Caco-2 (cell line): ENCODE measurements around the gene KMT5B. TPM values are rescaled to one million over a fixed set of nuclear protein-coding genes. Genes with fewer than 3 reads are reported as not detected.
A peak's percentile ranks its signal among the peaks of the same experiment; 100 is the strongest.

Source experiments
- BruUV-seq: library from RNA; stranded (reverse); fragments of 400-500 nt; replicated peaks from 2 replicates; lab custom pipeline; 2021; lab: Mats Ljungman, UMichigan
- CTCF ChIA-PET: fragments of 300-600 bp; sonication (Branson Sonifier 250); formaldehyde crosslinking; loops from one replicate; lab custom pipeline; 2022; ENCODE audit warnings: antibody characterized with exemption; lab: Charles Lee
- POLR2A ChIA-PET: fragments of 300-600 bp; sonication (Branson Sonifier 250); formaldehyde crosslinking; loops from one replicate; lab custom pipeline; 2022; ENCODE audit warnings: antibody characterized with exemption; lab: Charles Lee
- DNase-seq, 2 experiments: peaks; one replicate each; pipeline versions ENCODE4 v3.0.0 to v3.0.0-alpha.2; 2020 to 2022
- H3K27me3 ChIP-seq: replicated peaks from 2 replicates; pipeline ENCODE4 v1.6.0; 2011; ENCODE audit warnings: low read length; ENCODE audit not compliant: control insufficient read depth, insufficient read depth
- H3K36me3 ChIP-seq: 2 replicates; pipeline ENCODE4 v1.5.1; 2011; ENCODE audit warnings: low read length; ENCODE audit not compliant: control insufficient read depth, insufficient read depth
- H3K4me1 ChIP-seq: fragments of 250-450 bp; sonication (Bioruptor Pico); 2 replicates; pipeline ENCODE4 v1.5.1; 2020; ENCODE audit warnings: mild to moderate bottlenecking
- H3K4me3 ChIP-seq: 2 replicates; pipeline ENCODE4 v1.5.1; 2011; ENCODE audit warnings: low read depth, mild to moderate bottlenecking, control low read depth, low read length
- H3K9me3 ChIP-seq: fragments of 250-450 bp; sonication (Bioruptor Pico); 2 replicates; pipeline ENCODE4 v1.5.1; 2020; ENCODE audit warnings: mild to moderate bottlenecking, moderate library complexity
- H3K27ac Mint-ChIP-seq: one replicate; pipeline ENCODE4 v1.8.0; 2022; ENCODE audit warnings: mixed read lengths; ENCODE audit not compliant: unreplicated experiment
- H3K27me3 Mint-ChIP-seq: one replicate; pipeline ENCODE4 v1.8.0; 2022; ENCODE audit warnings: mixed read lengths; ENCODE audit not compliant: insufficient read depth, unreplicated experiment
- H3K36me3 Mint-ChIP-seq: one replicate; pipeline ENCODE4 v1.8.0; 2022; ENCODE audit warnings: mild to moderate bottlenecking, mixed read lengths; ENCODE audit not compliant: insufficient read depth, unreplicated experiment
- H3K4me1 Mint-ChIP-seq: one replicate; pipeline ENCODE4 v1.8.0; 2022; ENCODE audit warnings: low read depth, mixed read lengths; ENCODE audit not compliant: unreplicated experiment
- H3K4me3 Mint-ChIP-seq: one replicate; pipeline ENCODE4 v1.8.0; 2022; ENCODE audit warnings: mild to moderate bottlenecking, moderate library complexity, mixed read lengths; ENCODE audit not compliant: unreplicated experiment
- H3K9me3 Mint-ChIP-seq: one replicate; pipeline ENCODE4 v1.8.0; 2022; ENCODE audit warnings: mixed read lengths; ENCODE audit not compliant: unreplicated experiment
- CTCF ChIP-seq, 2 experiments: fragments of 200-600 bp in 1 of 2; IDR thresholded peaks; 1 replicate in 1 of 2; 2 replicates in 1 of 2; pipeline versions ENCODE4 v1.5.1 to v1.8.0; 2011 to 2022; ENCODE audit warnings: antibody characterized with exemption in 1 of 2, control low read depth in 1 of 2, inconsistent platforms in 1 of 2, low read depth in 1 of 2, low read length in 1 of 2, mild to moderate bottlenecking in 1 of 2, moderate library complexity in 1 of 2; ENCODE audit not compliant: insufficient read depth in 1 of 2, severe bottlenecking in 1 of 2, unreplicated experiment in 1 of 2
- intact Hi-C: fragments of 100-400 bp; cut with micrococcal nuclease; formaldehyde crosslinking; loops from one replicate; pipeline ENCODE4 v1.10.0; 2022; ENCODE audit not compliant: unreplicated experiment
- total RNA-seq: library from RNA; stranded (reverse); gene quantifications from 2 replicates; pipeline ENCODE4 v1.2.3, GENCODE V29; 2022

Gene KMT5B
- total RNA-seq, 1 experiment from 2014 or later = 91.2 TPM

DNA sequence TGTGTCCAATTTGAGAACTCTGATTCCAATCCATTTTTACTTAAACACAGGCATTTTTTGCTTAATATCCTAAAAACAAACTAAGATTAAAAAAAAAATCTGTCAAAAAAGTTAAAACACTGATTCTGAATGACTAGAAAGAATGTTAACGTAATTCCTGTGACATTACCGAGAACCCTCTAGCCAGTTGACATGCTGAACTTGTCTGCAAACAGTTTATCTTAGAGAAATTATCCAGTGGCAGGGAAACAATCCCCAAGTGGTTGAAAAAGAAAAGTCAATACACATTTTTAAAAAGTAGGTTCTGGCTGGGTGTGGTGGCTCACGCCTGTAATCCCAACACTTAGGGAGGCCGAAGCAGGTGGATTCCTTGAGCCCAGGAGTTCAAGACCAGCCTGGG lies 11.6 kb downstream of the KMT5B start:
- BruUV-seq = no TSS peak

DNA sequence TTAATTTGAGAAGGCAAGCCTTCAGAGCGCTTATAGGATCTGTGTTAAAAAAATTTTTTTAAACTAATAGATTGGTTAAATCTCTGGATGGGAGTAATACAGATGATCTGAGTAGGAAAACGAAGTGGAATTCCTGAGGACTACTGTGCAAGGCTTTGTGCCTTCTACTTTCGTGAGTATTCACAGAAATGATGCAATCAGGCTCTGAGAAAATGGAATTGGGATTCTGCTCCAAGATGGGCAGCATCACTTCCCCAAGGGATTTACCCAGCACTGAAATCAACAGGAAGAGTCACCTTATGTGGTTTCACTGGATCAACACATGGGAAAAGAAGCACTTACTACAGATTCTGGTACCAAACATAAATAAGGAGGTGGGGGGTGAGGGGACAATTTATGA lies 12.5 kb downstream of the KMT5B start:
- Histone ChIP-seq H3K27me3 (no peaks in the 10 kb centered on the region), H3K4me3 (no peak overlapping the region), H3K4me1 (no peaks in the 10 kb centered on the region), H3K36me3 (no peaks in the 10 kb centered on the region), H3K9me3 (no peaks in the 10 kb centered on the region)
- no peaks in the 10 kb centered on the region for H3K27me3 Mint-ChIP-seq
- peak overlapping the region; percentile 27 for H3K27ac Mint-ChIP-seq
- no peaks in the 10 kb centered on the region for H3K36me3 Mint-ChIP-seq
- H3K9me3 Mint-ChIP-seq = no peaks in the 10 kb centered on the region
- H3K4me1 Mint-ChIP-seq = peaks cover 10% of the 10 kb centered on the region
- intact Hi-C loops = no loop called here
- no peak overlapping the region for H3K4me3 Mint-ChIP-seq
- no peak for DNase-seq
- no peak for TF ChIP-seq CTCF (IDR thresholded peaks at IDR 0.05; ENCODE audit: insufficient read depth in 1 of 2, low read depth in 1 of 2, low read length in 1 of 2, severe bottlenecking in 1 of 2, unreplicated experiment in 1 of 2)
- POLR2A ChIA-PET = no interaction called here
- CTCF ChIA-PET = no interaction called here
- BruUV-seq = no TSS peak

More for the DNA sequence above, 11.6 kb downstream of the KMT5B start:
- no peak for DNase-seq
- ChIA-PET CTCF (no interaction called here), POLR2A (no interaction called here)
- peaks cover 18% of the 10 kb centered on the region for H3K4me1 Mint-ChIP-seq
- H3K27ac Mint-ChIP-seq = no peak overlapping the region
- no peaks in the 10 kb centered on the region for H3K27me3 Mint-ChIP-seq
- Histone ChIP-seq H3K4me3 (no peak overlapping the region), H3K27me3 (no peaks in the 10 kb centered on the region), H3K4me1 (no peaks in the 10 kb centered on the region), H3K9me3 (no peaks in the 10 kb centered on the region), H3K36me3 (no peaks in the 10 kb centered on the region)
- H3K9me3 Mint-ChIP-seq = no peaks in the 10 kb centered on the region
- intact Hi-C loops = no loop called here
- H3K36me3 Mint-ChIP-seq = peaks cover 6% of the 10 kb centered on the region
- TF ChIP-seq CTCF (IDR thresholded peaks at IDR 0.05; ENCODE audit: insufficient read depth in 1 of 2, low read depth in 1 of 2, low read length in 1 of 2, severe bottlenecking in 1 of 2, unreplicated experiment in 1 of 2) = no peak
- H3K4me3 Mint-ChIP-seq = no peak overlapping the region

GRCh38 chr11:68199295-68199987 lies 13.7 kb downstream of the KMT5B start:
- no peaks in the 10 kb centered on the region for H3K36me3 Mint-ChIP-seq
- H3K4me3 Mint-ChIP-seq = no peak overlapping the region
- H3K27ac Mint-ChIP-seq = no peak overlapping the region
- intact Hi-C loops = no loop called here
- H3K27me3 Mint-ChIP-seq = no peaks in the 10 kb centered on the region
- ChIA-PET CTCF (no interaction called here), POLR2A (no interaction called here)
- Histone ChIP-seq H3K4me1 (no peaks in the 10 kb centered on the region), H3K9me3 (no peaks in the 10 kb centered on the region), H3K4me3 (no peak overlapping the region), H3K27me3 (no peaks in the 10 kb centered on the region), H3K36me3 (no peaks in the 10 kb centered on the region)
- no peak for TF ChIP-seq CTCF (IDR thresholded peaks at IDR 0.05; ENCODE audit: insufficient read depth in 1 of 2, low read depth in 1 of 2, low read length in 1 of 2, severe bottlenecking in 1 of 2, unreplicated experiment in 1 of 2)
- BruUV-seq = no TSS peak
- H3K9me3 Mint-ChIP-seq = no peaks in the 10 kb centered on the region
- no peak for DNase-seq
- H3K4me1 Mint-ChIP-seq = peaks cover 10% of the 10 kb centered on the region
